Activated naive CD4-positive, alpha-beta T cell treated with anti-CD3 and anti-CD28 coated beads, Interleukin-2, amount 50 U/mL, for 24 hours (primary cell): ENCODE results near the gene BST1.
A peak's percentile ranks its signal among the peaks of the same experiment; 100 is the strongest.

Experiments
- H3K27ac Mint-ChIP-seq: one replicate; pipeline ENCODE4 v1.8.0; 2021; ENCODE audit warnings: mild to moderate bottlenecking, mixed read lengths
- H3K27me3 Mint-ChIP-seq: one replicate; pipeline ENCODE4 v1.8.0; 2021; ENCODE audit warnings: mixed read lengths
- H3K36me3 Mint-ChIP-seq: one replicate; pipeline ENCODE4 v1.8.0; 2021; ENCODE audit warnings: mixed read lengths
- H3K4me1 Mint-ChIP-seq: one replicate; pipeline ENCODE4 v1.8.0; 2021; ENCODE audit warnings: mixed read lengths
- H3K4me3 Mint-ChIP-seq: one replicate; pipeline ENCODE4 v1.8.0; 2021; ENCODE audit warnings: mild to moderate bottlenecking, mixed read lengths
- H3K9me3 Mint-ChIP-seq: one replicate; pipeline ENCODE4 v1.8.0; 2021; ENCODE audit warnings: mixed read lengths

BST1 gene

GRCh38 chr4:15670576-15670975 lies 32.3 kb upstream of the BST1 start:
- Mint-ChIP-seq H3K36me3 (no peaks in the 10 kb centered on the region), H3K4me1 (no peaks in the 10 kb centered on the region), H3K4me3 (no peak overlapping the region), H3K27ac (no peak overlapping the region), H3K9me3 (no peaks in the 10 kb centered on the region), H3K27me3 (no peaks in the 10 kb centered on the region)

- Mint-ChIP-seq H3K27ac (no peak overlapping the region), H3K27me3 (no peaks in the 10 kb centered on the region), H3K9me3 (no peaks in the 10 kb centered on the region), H3K4me3 (no peak overlapping the region), H3K4me1 (no peaks in the 10 kb centered on the region), H3K36me3 (no peaks in the 10 kb centered on the region)
Measured at GRCh38 chr4:15672101-15672500, 30.8 kb upstream of the BST1 start.

- Mint-ChIP-seq H3K4me1 (no peaks in the 10 kb centered on the region), H3K27me3 (no peaks in the 10 kb centered on the region), H3K27ac (no peak overlapping the region), H3K9me3 (no peaks in the 10 kb centered on the region), H3K36me3 (no peaks in the 10 kb centered on the region), H3K4me3 (no peak overlapping the region)
Measured at GRCh38 chr4:15673337-15673736, 29.5 kb upstream of the BST1 start.

GRCh38 chr4:15674046-15674445 lies 28.8 kb upstream of the BST1 start:
- no peak overlapping the region for H3K4me3 Mint-ChIP-seq
- no peaks in the 10 kb centered on the region for H3K4me1 Mint-ChIP-seq
- peaks cover 2% of the 10 kb centered on the region for H3K27me3 Mint-ChIP-seq
- no peak overlapping the region for H3K27ac Mint-ChIP-seq
- no peaks in the 10 kb centered on the region for H3K9me3 Mint-ChIP-seq
- H3K36me3 Mint-ChIP-seq, result no peaks in the 10 kb centered on the region

GRCh38 chr4:15674926-15675325 lies 27.9 kb upstream of the BST1 start:
- H3K27me3 Mint-ChIP-seq, result peaks cover 2% of the 10 kb centered on the region
- no peak overlapping the region for H3K4me3 Mint-ChIP-seq
- no peak overlapping the region for H3K27ac Mint-ChIP-seq
- H3K36me3 Mint-ChIP-seq, result no peaks in the 10 kb centered on the region
- H3K4me1 Mint-ChIP-seq, result no peaks in the 10 kb centered on the region
- no peaks in the 10 kb centered on the region for H3K9me3 Mint-ChIP-seq

- Mint-ChIP-seq H3K27me3 (peaks cover 2% of the 10 kb centered on the region), H3K27ac (no peak overlapping the region), H3K4me3 (no peak overlapping the region), H3K9me3 (no peaks in the 10 kb centered on the region), H3K4me1 (no peaks in the 10 kb centered on the region), H3K36me3 (no peaks in the 10 kb centered on the region)
Measured at GRCh38 chr4:15675356-15675755, 27.5 kb upstream of the BST1 start.

GRCh38 chr4:15676039-15676438 lies 26.8 kb upstream of the BST1 start:
- H3K9me3 Mint-ChIP-seq, result no peaks in the 10 kb centered on the region
- H3K36me3 Mint-ChIP-seq, result no peaks in the 10 kb centered on the region
- H3K4me1 Mint-ChIP-seq, result no peaks in the 10 kb centered on the region
- no peak overlapping the region for H3K27ac Mint-ChIP-seq
- peaks cover 2% of the 10 kb centered on the region for H3K27me3 Mint-ChIP-seq
- no peak overlapping the region for H3K4me3 Mint-ChIP-seq

- Mint-ChIP-seq H3K9me3 (no peaks in the 10 kb centered on the region), H3K27ac (no peak overlapping the region), H3K4me3 (no peak overlapping the region), H3K27me3 (peaks cover 2% of the 10 kb centered on the region), H3K36me3 (no peaks in the 10 kb centered on the region), H3K4me1 (no peaks in the 10 kb centered on the region)
Measured at GRCh38 chr4:15676899-15677298, 26.0 kb upstream of the BST1 start.

GRCh38 chr4:15677507-15677988 lies 25.3 kb upstream of the BST1 start:
- no peaks in the 10 kb centered on the region for H3K36me3 Mint-ChIP-seq
- no peak overlapping the region for H3K27ac Mint-ChIP-seq
- peaks cover 2% of the 10 kb centered on the region for H3K27me3 Mint-ChIP-seq
- peaks cover 6% of the 10 kb centered on the region for H3K4me1 Mint-ChIP-seq
- no peak overlapping the region for H3K4me3 Mint-ChIP-seq
- no peaks in the 10 kb centered on the region for H3K9me3 Mint-ChIP-seq

- Mint-ChIP-seq H3K27me3 (peaks cover 2% of the 10 kb centered on the region), H3K27ac (peak overlapping the region; percentile 99), H3K4me1 (peaks cover 38% of the 10 kb centered on the region), H3K4me3 (peak overlapping the region; percentile 98), H3K9me3 (no peaks in the 10 kb centered on the region), H3K36me3 (peaks cover 6% of the 10 kb centered on the region)
Measured at GRCh38 chr4:15681067-15681371, 21.8 kb upstream of the BST1 start.

GRCh38 chr4:15681372-15682241 lies 21.3 kb upstream of the BST1 start, which contains the start of gene FAM200B:
Gene FAM200B (plus strand): TSS chr4:15681827. CDS start chr4:15686978, 5,151 bp downstream.
- peaks cover 42% of the 10 kb centered on the region for H3K4me1 Mint-ChIP-seq
- peak within 1 kb of the TSS; percentile 99 for H3K27ac Mint-ChIP-seq

GRCh38 chr4:15682242-15683142 lies 20.4 kb upstream of the BST1 start:
- Mint-ChIP-seq H3K36me3 (peaks cover 10% of the 10 kb centered on the region), H3K4me1 (peaks cover 42% of the 10 kb centered on the region), H3K9me3 (no peaks in the 10 kb centered on the region), H3K27ac (peak overlapping the region; percentile 99), H3K4me3 (peak overlapping the region; percentile 98), H3K27me3 (peaks cover 2% of the 10 kb centered on the region)

More at GRCh38 chr4:15681372-15682241, 21.3 kb upstream of the BST1 start, which contains the start of gene FAM200B:
- Mint-ChIP-seq H3K36me3 (peaks cover 10% of the 10 kb centered on the region), H3K9me3 (no peaks in the 10 kb centered on the region), H3K4me3 (peak within 1 kb of the TSS; percentile 98), H3K27me3 (peaks cover 2% of the 10 kb centered on the region)

GRCh38 chr4:15683143-15683495 lies 19.7 kb upstream of the BST1 start:
- peaks cover 2% of the 10 kb centered on the region for H3K27me3 Mint-ChIP-seq
- peak overlapping the region; percentile 8 for H3K4me3 Mint-ChIP-seq
- H3K36me3 Mint-ChIP-seq, result peaks cover 10% of the 10 kb centered on the region
- H3K27ac Mint-ChIP-seq, result no peak overlapping the region
- H3K9me3 Mint-ChIP-seq, result no peaks in the 10 kb centered on the region
- H3K4me1 Mint-ChIP-seq, result peaks cover 42% of the 10 kb centered on the region

GRCh38 chr4:15684498-15684897 lies 18.4 kb upstream of the BST1 start:
- Mint-ChIP-seq H3K4me3 (no peak overlapping the region), H3K27me3 (no peaks in the 10 kb centered on the region), H3K36me3 (peaks cover 10% of the 10 kb centered on the region), H3K4me1 (peaks cover 42% of the 10 kb centered on the region), H3K9me3 (no peaks in the 10 kb centered on the region), H3K27ac (no peak overlapping the region)

- Mint-ChIP-seq H3K27ac (no peak overlapping the region), H3K9me3 (no peaks in the 10 kb centered on the region), H3K27me3 (no peaks in the 10 kb centered on the region), H3K36me3 (peaks cover 10% of the 10 kb centered on the region), H3K4me1 (peaks cover 31% of the 10 kb centered on the region), H3K4me3 (no peak overlapping the region)
Measured at GRCh38 chr4:15688051-15688450, 14.8 kb upstream of the BST1 start.

GRCh38 chr4:15689540-15689939 lies 13.3 kb upstream of the BST1 start:
- Mint-ChIP-seq H3K9me3 (no peaks in the 10 kb centered on the region), H3K4me3 (no peak overlapping the region), H3K27me3 (no peaks in the 10 kb centered on the region), H3K27ac (no peak overlapping the region), H3K36me3 (peaks cover 10% of the 10 kb centered on the region), H3K4me1 (peaks cover 17% of the 10 kb centered on the region)
